C4-2B (cell line): ENCODE measurements around the gene RC3H2.

ENCODE experiments used
- CTCF ChIP-seq: fragments of 450-650 bp; conservative IDR thresholded peaks from 2 replicates; pipeline ENCODE4 v1.5.1; 2017; ENCODE audit warnings: mild to moderate bottlenecking
- ZFX ChIP-seq: fragments of 450-650 bp; IDR thresholded peaks from 2 replicates; pipeline ENCODE4 v1.6.1; 2017

GRCh38 chr9:122841501-122841900 lies 63.7 kb downstream of the RC3H2 start:
- no peak for TF ChIP-seq CTCF
- TF ChIP-seq ZFX = no peak
